ENCODE data around the gene UPK3B.
"Not testable (repeated sequence)": the region's sequence is repeated elsewhere in the genome, so short reads cannot be mapped to it uniquely, and the experiment has no call there.

DNA sequence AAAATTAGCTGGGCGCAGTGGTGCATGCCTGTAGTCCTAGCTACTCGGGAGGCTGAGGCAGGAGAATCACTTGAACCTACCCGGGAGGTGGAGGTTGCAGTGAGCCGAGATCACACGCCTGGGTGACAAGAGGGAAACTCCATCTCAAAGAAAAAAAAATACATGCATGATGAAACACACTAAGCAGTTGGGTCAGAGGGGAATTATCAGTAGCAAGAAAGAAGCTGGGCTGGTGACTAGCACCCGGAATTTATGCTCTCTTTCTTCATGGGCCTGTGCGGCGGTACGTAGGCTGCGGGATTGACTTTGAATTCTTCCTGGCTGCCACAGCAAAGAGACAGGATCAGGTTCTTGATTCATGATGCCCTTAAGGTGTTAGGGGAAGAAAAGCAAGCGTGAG is 30.7 kb upstream of the UPK3B start:
- TF ChIP-seq, protein P1, sequence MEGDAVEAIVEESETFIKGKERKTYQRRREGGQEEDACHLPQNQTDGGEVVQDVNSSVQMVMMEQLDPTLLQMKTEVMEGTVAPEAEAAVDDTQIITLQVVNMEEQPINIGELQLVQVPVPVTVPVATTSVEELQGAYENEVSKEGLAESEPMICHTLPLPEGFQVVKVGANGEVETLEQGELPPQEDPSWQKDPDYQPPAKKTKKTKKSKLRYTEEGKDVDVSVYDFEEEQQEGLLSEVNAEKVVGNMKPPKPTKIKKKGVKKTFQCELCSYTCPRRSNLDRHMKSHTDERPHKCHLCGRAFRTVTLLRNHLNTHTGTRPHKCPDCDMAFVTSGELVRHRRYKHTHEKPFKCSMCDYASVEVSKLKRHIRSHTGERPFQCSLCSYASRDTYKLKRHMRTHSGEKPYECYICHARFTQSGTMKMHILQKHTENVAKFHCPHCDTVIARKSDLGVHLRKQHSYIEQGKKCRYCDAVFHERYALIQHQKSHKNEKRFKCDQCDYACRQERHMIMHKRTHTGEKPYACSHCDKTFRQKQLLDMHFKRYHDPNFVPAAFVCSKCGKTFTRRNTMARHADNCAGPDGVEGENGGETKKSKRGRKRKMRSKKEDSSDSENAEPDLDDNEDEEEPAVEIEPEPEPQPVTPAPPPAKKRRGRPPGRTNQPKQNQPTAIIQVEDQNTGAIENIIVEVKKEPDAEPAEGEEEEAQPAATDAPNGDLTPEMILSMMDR (conservative IDR thresholded peaks at IDR 0.05; ENCODE audit: low read depth, low read length): not testable (repeated sequence)
- not testable (repeated sequence) for TF ChIP-seq EZH2 (IDR thresholded peaks at IDR 0.05; ENCODE audit: borderline replicate concordance, low read depth, low read length, poor library complexity, severe bottlenecking)

All from A673 (cell line).